ENCODE data around the gene ARHGAP44.
"Not testable (repeated sequence)": the region's sequence is repeated elsewhere in the genome, so short reads cannot be mapped to it uniquely, and the experiment has no call there.

Gene ARHGAP44

GRCh38 chr17:12877953-12878669 lies 88.8 kb downstream of the ARHGAP44 start:
- in situ Hi-C loops (cut with MboI; ENCODE audit: low sequenced_read_pairs, unreplicated experiment): no loop called here
- no peak for TF ChIP-seq CTCF (IDR thresholded peaks at IDR 0.05; ENCODE audit: borderline replicate concordance, control extremely low read depth, extremely low read depth, insufficient read depth, missing control alignments)
- DNase-seq (ENCODE audit: low spot score): no peak

- in situ Hi-C loops (cut with MboI; ENCODE audit: low sequenced_read_pairs, unreplicated experiment): not testable (repeated sequence)
Observed at GRCh38 chr17:12879096-12879495, 89.8 kb downstream of the ARHGAP44 start.

GRCh38 chr17:12883472-12883871 lies 94.2 kb downstream of the ARHGAP44 start:
- in situ Hi-C loops (cut with MboI; ENCODE audit: low sequenced_read_pairs, unreplicated experiment): no loop called here
- DNase-seq (ENCODE audit: low spot score): no peak
- no peak for TF ChIP-seq CTCF (IDR thresholded peaks at IDR 0.05; ENCODE audit: borderline replicate concordance, control extremely low read depth, extremely low read depth, insufficient read depth, missing control alignments)

More at GRCh38 chr17:12879096-12879495, 89.8 kb downstream of the ARHGAP44 start:
- not testable (repeated sequence) for DNase-seq (ENCODE audit: low spot score)

GRCh38 chr17:12887088-12887487 lies 97.8 kb downstream of the ARHGAP44 start:
- TF ChIP-seq CTCF (IDR thresholded peaks at IDR 0.05; ENCODE audit: borderline replicate concordance, control extremely low read depth, extremely low read depth, insufficient read depth, missing control alignments): no peak
- no peak for DNase-seq (ENCODE audit: low spot score)
- in situ Hi-C loops (cut with MboI; ENCODE audit: low sequenced_read_pairs, unreplicated experiment): no loop called here

- in situ Hi-C loops (cut with MboI; ENCODE audit: low sequenced_read_pairs, unreplicated experiment): no loop called here
- DNase-seq (ENCODE audit: low spot score): no peak
Observed at GRCh38 chr17:12896180-12896785, 107.0 kb downstream of the ARHGAP44 start.

GRCh38 chr17:12898110-12898509 lies 108.8 kb downstream of the ARHGAP44 start:
- DNase-seq (ENCODE audit: low spot score): no peak
- in situ Hi-C loops (cut with MboI; ENCODE audit: low sequenced_read_pairs, unreplicated experiment): no loop called here
- TF ChIP-seq CTCF (IDR thresholded peaks at IDR 0.05; ENCODE audit: borderline replicate concordance, control extremely low read depth, extremely low read depth, insufficient read depth, missing control alignments): no peak

More at GRCh38 chr17:12896180-12896785, 107.0 kb downstream of the ARHGAP44 start:
- TF ChIP-seq CTCF (IDR thresholded peaks at IDR 0.05; ENCODE audit: borderline replicate concordance, control extremely low read depth, extremely low read depth, insufficient read depth, missing control alignments): no peak

GRCh38 chr17:12899604-12900003 lies 110.3 kb downstream of the ARHGAP44 start:
- no peak for TF ChIP-seq CTCF (IDR thresholded peaks at IDR 0.05; ENCODE audit: borderline replicate concordance, control extremely low read depth, extremely low read depth, insufficient read depth, missing control alignments)
- no peak for DNase-seq (ENCODE audit: low spot score)
- in situ Hi-C loops (cut with MboI; ENCODE audit: low sequenced_read_pairs, unreplicated experiment): no loop called here
